NCI-H2029 (cell line): ENCODE results near the gene MAP2K6.
A peak's percentile ranks its signal among the peaks of the same experiment; 100 is the strongest.

Experiments
- DNase-seq: peaks from one replicate; lab custom pipeline; 2025; lab: John Stamatoyannopoulos, UW

Gene MAP2K6

GRCh38 chr17:69414408-69415274 lies at the start of gene MAP2K6:
MAP2K6 (plus strand) TSS chr17:69414697; CDS start chr17:69414985, 288 bp downstream.
- peak; percentile 6 for DNase-seq

GRCh38 chr17:69367298-69367697 lies 47.2 kb upstream of the MAP2K6 start:
- DNase-seq = no peak

GRCh38 chr17:69373069-69373468 lies 41.4 kb upstream of the MAP2K6 start:
- DNase-seq = no peak

- no peak for DNase-seq
Measured at GRCh38 chr17:69375229-69375628, 39.3 kb upstream of the MAP2K6 start.

GRCh38 chr17:69388822-69389442 lies 25.6 kb upstream of the MAP2K6 start:
- DNase-seq = no peak

- no peak for DNase-seq
Measured at GRCh38 chr17:69390795-69391501, 23.5 kb upstream of the MAP2K6 start.

- no peak for DNase-seq
Measured at GRCh38 chr17:69401251-69401650, 13.2 kb upstream of the MAP2K6 start.

GRCh38 chr17:69402052-69402451 lies 12.4 kb upstream of the MAP2K6 start:
- DNase-seq = no peak

- DNase-seq = no peak
Measured at GRCh38 chr17:69404399-69404798, 10.1 kb upstream of the MAP2K6 start.

GRCh38 chr17:69405096-69405495 lies 9.4 kb upstream of the MAP2K6 start:
- DNase-seq = no peak

GRCh38 chr17:69406941-69407340 lies 7.6 kb upstream of the MAP2K6 start:
- DNase-seq = no peak

GRCh38 chr17:69407759-69408158 lies 6.7 kb upstream of the MAP2K6 start:
- DNase-seq = no peak

GRCh38 chr17:69410671-69411070 lies 3.8 kb upstream of the MAP2K6 start:
- no peak for DNase-seq

- no peak for DNase-seq
Measured at GRCh38 chr17:69411766-69412165, 2.7 kb upstream of the MAP2K6 start.

- no peak for DNase-seq
Measured at GRCh38 chr17:69412251-69412671, 2.2 kb upstream of the MAP2K6 start.

- DNase-seq = no peak
Measured at GRCh38 chr17:69415431-69415830, 934 bp downstream of the MAP2K6 start.

GRCh38 chr17:69417545-69418483 lies 3.3 kb downstream of the MAP2K6 start:
- DNase-seq = no peak

GRCh38 chr17:69418535-69418934 lies 4.0 kb downstream of the MAP2K6 start:
- DNase-seq = no peak

- DNase-seq = no peak
Measured at GRCh38 chr17:69423450-69423849, 9.0 kb downstream of the MAP2K6 start.

- DNase-seq = no peak
Measured at GRCh38 chr17:69424287-69425041, 10.0 kb downstream of the MAP2K6 start.

- DNase-seq = no peak
Measured at GRCh38 chr17:69425978-69426377, 11.5 kb downstream of the MAP2K6 start.
